Germinal center (tissue), 1 donor: ENCODE measurements around the gene PPM1L.
"Not testable (repeated sequence)": the region's sequence is repeated elsewhere in the genome, so short reads cannot be mapped to it uniquely, and the experiment has no call there.

ENCODE experiments used
- DNase-seq: peaks from one replicate; pipeline ENCODE4 v3.0.0; 2012; ENCODE audit warnings: mixed read lengths, low spot score

PPM1L gene

GRCh38 chr3:160935413-160936095 lies 179.5 kb downstream of the PPM1L start:
- no peak for DNase-seq

GRCh38 chr3:160941885-160942494 lies 186.0 kb downstream of the PPM1L start:
- DNase-seq, result peak; percentile 50

GRCh38 chr3:160943996-160944395 lies 188.0 kb downstream of the PPM1L start:
- no peak for DNase-seq

GRCh38 chr3:160945336-160945735 lies 189.3 kb downstream of the PPM1L start:
- DNase-seq, result no peak

- DNase-seq, result no peak
Measured at GRCh38 chr3:160948273-160948672, 192.2 kb downstream of the PPM1L start.

- DNase-seq, result no peak
Measured at GRCh38 chr3:160949460-160949859, 193.4 kb downstream of the PPM1L start.

- DNase-seq, result no peak
Measured at GRCh38 chr3:160950542-160950941, 194.5 kb downstream of the PPM1L start.

GRCh38 chr3:160950954-160951353 lies 194.9 kb downstream of the PPM1L start:
- DNase-seq, result no peak

- DNase-seq, result no peak
Measured at GRCh38 chr3:160951642-160952487, 195.8 kb downstream of the PPM1L start.

GRCh38 chr3:160953686-160954085 lies 197.7 kb downstream of the PPM1L start:
- no peak for DNase-seq

- DNase-seq, result peak; percentile 38
Measured at GRCh38 chr3:160956785-160957184, 200.8 kb downstream of the PPM1L start.

GRCh38 chr3:160960568-160960967 lies 204.5 kb downstream of the PPM1L start:
- DNase-seq, result no peak

- DNase-seq, result no peak
Measured at GRCh38 chr3:160963949-160964348, 207.9 kb downstream of the PPM1L start.

GRCh38 chr3:160968761-160969160 lies 212.7 kb downstream of the PPM1L start:
- DNase-seq, result no peak

- no peak for DNase-seq
Measured at GRCh38 chr3:160973067-160973809, 217.2 kb downstream of the PPM1L start.

- no peak for DNase-seq
Measured at GRCh38 chr3:160977773-160978172, 221.7 kb downstream of the PPM1L start.

GRCh38 chr3:160980740-160981139 lies 224.7 kb downstream of the PPM1L start:
- DNase-seq, result no peak

GRCh38 chr3:160981217-160981938 lies 225.3 kb downstream of the PPM1L start:
- no peak for DNase-seq

GRCh38 chr3:160982491-160982890 lies 226.5 kb downstream of the PPM1L start:
- peak; percentile 6 for DNase-seq

GRCh38 chr3:160983900-160984299 lies 227.9 kb downstream of the PPM1L start:
- not testable (repeated sequence) for DNase-seq

GRCh38 chr3:160986069-160986468 lies 230.0 kb downstream of the PPM1L start:
- no peak for DNase-seq
